AG04450 (cell line): ENCODE data around the gene GABBR1. TPM values are rescaled to one million over a fixed set of nuclear protein-coding genes. Genes with fewer than 3 reads are reported as not detected.

Experiments used
- CTCF ChIA-PET: fragments of 300-600, 350-600 bp; formaldehyde crosslinking; extraction: SDS; loops from one replicate; lab custom pipeline; 2022; ENCODE audit warnings: antibody characterized with exemption, inconsistent platforms; lab: Charles Lee
- POLR2A ChIA-PET: fragments of 350-600 bp; formaldehyde crosslinking; extraction: SDS; loops from one replicate; lab custom pipeline; 2021; ENCODE audit warnings: antibody characterized with exemption, inconsistent platforms; lab: Yijun Ruan, JAX
- DNase-seq: peaks from one replicate; pipeline ENCODE4 v3.0.0-alpha.2; 2011; ENCODE audit warnings: low read depth, low spot score
- H3K27ac ChIP-seq: one replicate; pipeline ENCODE4 v1.5.1; 2012; ENCODE audit warnings: low read depth, low read length, control low read depth
- H3K27me3 ChIP-seq: one replicate; pipeline ENCODE4 v1.6.0; 2012; ENCODE audit warnings: low read length; ENCODE audit not compliant: control insufficient read depth, insufficient read depth
- H3K4me3 ChIP-seq: 2 replicates; pipeline ENCODE4 v1.5.1; 2011; ENCODE audit warnings: mild to moderate bottlenecking, low read depth, low read length, control low read depth
- H3K9me3 ChIP-seq: 2 replicates; pipeline ENCODE4 v1.5.1; 2012; ENCODE audit warnings: low read length; ENCODE audit not compliant: control insufficient read depth, insufficient read depth
- polyA plus RNA-seq: library from polyadenylated mRNA; depleted of rRNA; stranded (reverse); fragments of >200 nt; gene quantifications from 2 replicates; pipeline ENCODE4 v1.2.3, GENCODE V29; 2011
- TF ChIP-seq, protein P1 (sequence below): IDR thresholded peaks from 2 replicates; pipeline ENCODE4 v1.5.1; 2011; ENCODE audit warnings: low read depth, low read length, control low read depth, inconsistent platforms

The GABBR1 gene
- polyA plus RNA-seq, 1 experiment, result 14.6 TPM

DNA sequence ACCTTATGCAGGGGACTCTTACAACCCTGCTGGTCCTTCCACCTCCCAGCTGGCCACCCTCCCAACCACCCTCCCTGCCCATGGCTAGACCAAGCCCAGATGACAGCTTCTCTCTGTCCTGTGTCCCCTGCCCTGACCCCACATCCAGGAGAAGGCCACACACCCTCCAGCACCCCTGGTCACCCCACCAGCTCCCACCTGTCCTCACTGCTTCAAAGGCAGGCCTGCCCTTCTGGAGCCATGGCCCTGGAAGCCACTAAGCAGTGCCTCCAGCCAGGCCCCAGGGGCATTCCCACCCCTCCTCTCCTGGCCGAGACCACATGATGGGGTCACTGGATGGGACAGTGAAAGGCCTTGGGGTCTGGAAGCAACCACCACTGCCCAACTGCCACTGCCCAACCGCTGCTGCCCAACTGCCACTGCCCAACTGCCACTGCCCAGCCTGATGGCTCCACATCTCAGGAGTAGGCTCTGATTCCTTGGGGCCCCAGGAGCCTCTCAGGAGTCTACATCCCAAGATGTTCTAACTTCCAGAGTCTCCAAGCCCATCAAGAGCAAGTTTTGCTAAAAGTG is 103.9 kb downstream of the GABBR1 start:
- no peak overlapping the region for H3K4me3 ChIP-seq
- no peaks in the 10 kb centered on the region; the same call in 1 of the 2 replicates for H3K9me3 ChIP-seq
- CTCF ChIA-PET, result no interaction called here
- TF ChIP-seq, protein P1, sequence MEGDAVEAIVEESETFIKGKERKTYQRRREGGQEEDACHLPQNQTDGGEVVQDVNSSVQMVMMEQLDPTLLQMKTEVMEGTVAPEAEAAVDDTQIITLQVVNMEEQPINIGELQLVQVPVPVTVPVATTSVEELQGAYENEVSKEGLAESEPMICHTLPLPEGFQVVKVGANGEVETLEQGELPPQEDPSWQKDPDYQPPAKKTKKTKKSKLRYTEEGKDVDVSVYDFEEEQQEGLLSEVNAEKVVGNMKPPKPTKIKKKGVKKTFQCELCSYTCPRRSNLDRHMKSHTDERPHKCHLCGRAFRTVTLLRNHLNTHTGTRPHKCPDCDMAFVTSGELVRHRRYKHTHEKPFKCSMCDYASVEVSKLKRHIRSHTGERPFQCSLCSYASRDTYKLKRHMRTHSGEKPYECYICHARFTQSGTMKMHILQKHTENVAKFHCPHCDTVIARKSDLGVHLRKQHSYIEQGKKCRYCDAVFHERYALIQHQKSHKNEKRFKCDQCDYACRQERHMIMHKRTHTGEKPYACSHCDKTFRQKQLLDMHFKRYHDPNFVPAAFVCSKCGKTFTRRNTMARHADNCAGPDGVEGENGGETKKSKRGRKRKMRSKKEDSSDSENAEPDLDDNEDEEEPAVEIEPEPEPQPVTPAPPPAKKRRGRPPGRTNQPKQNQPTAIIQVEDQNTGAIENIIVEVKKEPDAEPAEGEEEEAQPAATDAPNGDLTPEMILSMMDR, result no peak
- POLR2A ChIA-PET, result no interaction called here
- DNase-seq, result no peak
- no peak overlapping the region for H3K27ac ChIP-seq
- H3K27me3 ChIP-seq, result no peaks in the 10 kb centered on the region

DNA sequence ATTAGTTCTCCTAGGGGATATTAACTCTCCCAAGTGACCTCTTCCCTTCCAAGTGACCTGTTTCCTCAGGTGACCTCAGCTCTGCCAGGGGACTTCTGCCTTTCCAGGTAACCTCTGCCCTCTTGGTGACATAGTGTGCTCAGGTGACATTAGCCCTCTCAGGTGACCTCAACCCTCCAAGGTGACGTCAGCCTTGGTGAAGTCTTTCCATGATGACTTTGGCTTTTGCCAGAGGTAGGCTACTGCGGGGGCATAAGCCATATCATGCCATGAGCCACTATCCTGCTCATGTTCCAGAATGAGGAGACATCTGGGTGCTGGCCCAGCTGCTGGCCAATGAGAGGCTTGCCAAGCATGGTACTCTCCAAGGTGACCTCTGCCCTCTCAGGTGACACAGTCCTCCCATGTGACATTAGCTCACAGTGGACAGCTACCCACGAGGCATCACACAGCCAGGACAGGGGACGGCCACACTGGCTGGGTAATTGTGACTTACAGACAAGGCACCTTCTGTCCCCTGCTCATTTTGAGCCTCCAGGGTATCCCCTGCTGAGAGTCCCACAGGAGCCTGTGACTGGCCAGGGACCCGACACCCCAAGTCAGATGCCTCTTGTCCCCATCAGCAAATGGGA is 104.6 kb downstream of the GABBR1 start:
- no peak overlapping the region for H3K27ac ChIP-seq
- no peaks in the 10 kb centered on the region; the same call in 1 of the 2 replicates for H3K9me3 ChIP-seq
- ChIA-PET CTCF (no interaction called here), POLR2A (no interaction called here)
- DNase-seq, result no peak
- TF ChIP-seq, protein P1, result no peak
- H3K4me3 ChIP-seq, result no peak overlapping the region
- no peaks in the 10 kb centered on the region for H3K27me3 ChIP-seq

DNA sequence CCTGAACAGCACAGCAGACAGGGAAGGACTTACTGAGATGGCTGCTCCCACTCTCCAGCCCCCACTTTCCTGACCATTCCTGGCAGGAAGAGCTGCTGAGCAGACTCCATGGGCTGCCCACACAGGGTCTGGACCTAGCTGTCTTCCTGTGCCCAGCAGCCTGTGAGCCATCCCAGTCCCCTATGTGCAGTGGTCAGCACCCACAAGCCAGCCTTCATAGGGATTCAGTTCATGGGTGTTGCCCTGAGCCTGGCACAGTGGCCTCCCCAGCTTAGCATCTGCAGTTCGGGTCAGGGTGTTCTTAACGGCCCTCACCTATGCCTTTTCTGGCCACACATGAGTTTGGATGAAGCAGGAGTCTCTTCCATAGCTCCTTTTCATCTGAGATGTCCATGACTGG is 105.4 kb downstream of the GABBR1 start:
- TF ChIP-seq, protein P1, result no peak
- H3K9me3 ChIP-seq, result no peaks in the 10 kb centered on the region; the same call in 1 of the 2 replicates
- no peak for DNase-seq
- H3K4me3 ChIP-seq, result no peak overlapping the region
- H3K27me3 ChIP-seq, result no peaks in the 10 kb centered on the region
- ChIA-PET POLR2A (no interaction called here), CTCF (no interaction called here)
- no peak overlapping the region for H3K27ac ChIP-seq

DNA sequence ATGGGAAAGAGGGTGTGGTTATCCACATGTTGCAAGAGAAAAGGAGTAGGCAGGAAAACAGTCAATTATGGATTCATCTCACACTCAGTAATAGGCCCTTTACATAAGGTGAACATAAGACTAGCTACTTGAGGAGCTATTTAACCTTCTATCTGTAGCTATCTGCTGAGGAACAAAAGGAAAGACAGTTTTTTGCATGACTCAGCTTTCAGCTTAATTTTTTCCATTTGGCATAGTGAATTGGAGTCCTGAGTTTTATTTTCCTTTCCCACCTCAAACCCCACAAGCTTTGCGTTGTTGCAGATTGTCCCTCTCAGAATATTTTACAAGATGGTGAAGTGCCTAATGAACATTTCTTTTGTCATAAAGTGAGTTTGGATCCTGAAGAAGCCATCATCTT is 105.9 kb downstream of the GABBR1 start:
- H3K27me3 ChIP-seq, result no peaks in the 10 kb centered on the region
- ChIA-PET CTCF (no interaction called here), POLR2A (no interaction called here)
- TF ChIP-seq, protein P1, result no peak
- no peak overlapping the region for H3K27ac ChIP-seq
- no peak for DNase-seq
- H3K4me3 ChIP-seq, result no peak overlapping the region
- no peaks in the 10 kb centered on the region; the same call in 1 of the 2 replicates for H3K9me3 ChIP-seq

DNA sequence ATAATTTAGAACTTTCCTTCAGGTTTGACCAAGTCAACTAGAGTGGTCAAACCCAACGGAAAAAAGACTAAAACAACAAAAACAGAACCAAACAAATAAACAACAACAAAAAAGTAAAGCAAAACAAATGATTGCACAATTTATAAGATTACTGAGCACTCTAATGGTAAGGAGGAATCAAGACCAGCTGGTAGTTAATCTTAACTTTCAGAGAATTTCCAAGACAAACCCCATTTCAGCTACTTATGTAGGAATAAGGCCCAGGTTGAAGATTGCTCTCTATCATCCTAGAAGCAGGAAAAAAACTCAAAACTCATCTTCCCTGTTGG is 107.7 kb downstream of the GABBR1 start:
- no peak for DNase-seq
- ChIA-PET POLR2A (no interaction called here), CTCF (interaction anchor here (1.1 to 1.5 kb wide), 2 partner anchors 21 to 124 kb away, joined by 3 read pairs; no protein-coding TSS in a partner anchor)
- no peak overlapping the region for H3K27ac ChIP-seq
- no peaks in the 10 kb centered on the region for H3K27me3 ChIP-seq
- H3K9me3 ChIP-seq, result no peaks in the 10 kb centered on the region; the same call in 1 of the 2 replicates
- TF ChIP-seq, protein P1, result no peak
- no peak overlapping the region for H3K4me3 ChIP-seq
